ENCODE results near the gene IRF5.

GRCh38 chr7:128940494-128941322 is 3.0 kb downstream of the IRF5 start:
- TF ChIP-seq CTCF (conservative IDR thresholded peaks at IDR 0.05 in 1 of 2, IDR thresholded peaks at IDR 0.05 in 1 of 2; ENCODE audit: extremely low read depth in 1 of 2, insufficient read depth in 1 of 2, low read depth in 1 of 2, low read length in 2 of 2): no peak
- TF ChIP-seq EZH2 (IDR thresholded peaks at IDR 0.05; ENCODE audit: borderline replicate concordance, low read length): no peak

Data from mammary epithelial cell (primary cell).